Hindlimb muscle (tissue), 1 donor: Measurements from ENCODE around the gene GPATCH8. TPM values are rescaled to one million over a fixed set of nuclear protein-coding genes. Genes with fewer than 3 reads are reported as not detected.

Source experiments
- DNase-seq: peaks from one replicate; pipeline ENCODE4 v3.0.0-alpha.2; 2013
- polyA plus RNA-seq: library from polyadenylated mRNA; unstranded; fragments of 120-200 nt; gene quantifications from one replicate; pipeline ENCODE4 v1.2.1, GENCODE V29; 2013; ENCODE audit not compliant: insufficient read length

GPATCH8 gene
- polyA plus RNA-seq, 1 donor = 34.8 TPM

DNA sequence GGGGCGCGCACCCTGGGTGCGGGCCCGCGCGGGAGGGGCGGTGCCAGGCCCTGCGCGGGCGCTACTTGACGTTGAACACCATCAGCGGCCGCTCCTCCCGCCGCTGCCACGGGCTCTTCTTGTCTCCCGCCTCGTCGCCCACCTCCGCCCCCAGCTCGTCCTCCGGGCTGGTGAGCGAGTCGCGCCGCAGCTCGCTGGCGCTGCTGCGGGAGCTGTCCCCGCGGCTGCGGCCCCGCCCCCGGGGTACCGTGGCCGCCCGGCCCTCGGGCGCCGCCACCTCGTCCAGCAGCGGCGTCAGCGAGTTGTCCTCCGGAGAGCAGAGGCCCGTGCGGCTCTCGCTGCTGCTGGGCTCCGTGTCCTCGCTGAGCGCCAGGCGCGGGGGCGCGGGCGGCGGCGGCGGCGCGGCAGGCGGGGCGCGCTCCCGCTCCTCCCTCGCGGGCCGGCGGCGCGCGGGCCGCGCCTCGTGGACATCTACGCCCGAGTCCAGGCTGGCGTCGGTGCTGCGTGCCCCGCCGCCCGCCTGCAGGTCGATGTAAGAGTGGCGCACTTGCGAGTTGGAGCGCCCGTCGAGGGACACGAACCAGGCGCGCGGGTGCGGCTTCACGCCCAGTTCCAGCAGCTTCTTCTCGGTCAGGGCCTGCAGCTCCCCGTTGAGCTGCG, 149.4 kb downstream of the GPATCH8 start:
- peak; percentile 55 for DNase-seq

DNA sequence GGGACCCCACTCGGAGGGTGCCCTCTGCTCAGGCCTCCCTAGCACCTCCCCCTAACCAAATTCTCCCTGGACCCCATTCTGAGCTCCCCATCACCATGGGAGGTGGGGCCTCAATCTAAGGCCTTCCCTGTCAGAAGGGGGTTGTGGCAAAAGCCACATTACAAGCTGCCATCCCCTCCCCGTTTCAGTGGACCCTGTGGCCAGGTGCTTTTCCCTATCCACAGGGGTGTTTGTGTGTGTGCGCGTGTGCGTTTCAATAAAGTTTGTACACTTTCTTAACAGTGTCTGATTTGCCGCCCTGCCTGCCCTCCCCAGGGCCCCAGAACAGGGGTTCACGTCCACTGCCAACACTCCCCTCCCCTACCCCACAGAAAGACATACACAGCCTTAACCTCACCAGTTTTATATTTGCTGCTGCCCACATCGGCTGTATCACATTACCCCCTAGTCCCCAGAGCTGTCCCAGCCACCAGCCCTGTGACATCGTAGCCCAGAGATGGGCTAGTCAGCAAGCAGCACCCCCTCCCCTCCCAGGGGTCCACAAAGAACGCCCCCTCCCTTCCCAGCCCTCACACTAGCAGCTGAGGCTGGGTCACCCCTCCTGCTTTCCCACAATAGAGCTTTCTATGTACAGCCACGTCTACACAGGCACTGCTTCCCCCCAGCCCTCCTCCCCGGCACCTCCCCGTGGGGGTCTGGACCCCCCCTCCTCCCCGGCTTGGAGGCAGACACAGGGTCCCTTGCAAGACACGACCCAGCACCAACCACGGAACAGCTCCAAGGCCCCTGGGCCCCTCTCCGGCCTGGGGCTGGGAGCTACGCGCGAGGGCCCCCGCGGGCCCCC, 150.2 kb downstream of the GPATCH8 start:
- DNase-seq = no peak

DNA sequence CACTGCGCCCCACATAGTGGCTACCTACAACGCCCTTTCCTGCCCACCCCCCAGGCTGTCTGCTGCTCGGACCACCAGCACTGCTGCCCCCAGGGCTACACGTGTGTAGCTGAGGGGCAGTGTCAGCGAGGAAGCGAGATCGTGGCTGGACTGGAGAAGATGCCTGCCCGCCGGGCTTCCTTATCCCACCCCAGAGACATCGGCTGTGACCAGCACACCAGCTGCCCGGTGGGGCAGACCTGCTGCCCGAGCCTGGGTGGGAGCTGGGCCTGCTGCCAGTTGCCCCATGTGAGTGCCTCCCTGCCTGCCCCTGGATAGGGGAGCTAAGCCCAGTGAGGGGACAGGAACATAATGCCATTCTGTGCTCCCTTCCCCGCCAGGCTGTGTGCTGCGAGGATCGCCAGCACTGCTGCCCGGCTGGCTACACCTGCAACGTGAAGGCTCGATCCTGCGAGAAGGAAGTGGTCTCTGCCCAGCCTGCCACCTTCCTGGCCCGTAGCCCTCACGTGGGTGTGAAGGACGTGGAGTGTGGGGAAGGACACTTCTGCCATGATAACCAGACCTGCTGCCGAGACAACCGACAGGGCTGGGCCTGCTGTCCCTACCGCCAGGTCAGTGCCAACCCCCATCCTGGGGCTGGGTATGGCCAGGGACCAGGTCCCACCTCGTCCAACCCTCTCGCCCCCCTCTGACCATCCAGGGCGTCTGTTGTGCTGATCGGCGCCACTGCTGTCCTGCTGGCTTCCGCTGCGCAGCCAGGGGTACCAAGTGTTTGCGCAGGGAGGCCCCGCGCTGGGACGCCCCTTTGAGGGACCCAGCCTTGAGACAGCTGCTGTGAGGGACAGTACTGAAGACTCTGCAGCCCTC, 151.0 kb downstream of the GPATCH8 start:
- DNase-seq = no peak

DNA sequence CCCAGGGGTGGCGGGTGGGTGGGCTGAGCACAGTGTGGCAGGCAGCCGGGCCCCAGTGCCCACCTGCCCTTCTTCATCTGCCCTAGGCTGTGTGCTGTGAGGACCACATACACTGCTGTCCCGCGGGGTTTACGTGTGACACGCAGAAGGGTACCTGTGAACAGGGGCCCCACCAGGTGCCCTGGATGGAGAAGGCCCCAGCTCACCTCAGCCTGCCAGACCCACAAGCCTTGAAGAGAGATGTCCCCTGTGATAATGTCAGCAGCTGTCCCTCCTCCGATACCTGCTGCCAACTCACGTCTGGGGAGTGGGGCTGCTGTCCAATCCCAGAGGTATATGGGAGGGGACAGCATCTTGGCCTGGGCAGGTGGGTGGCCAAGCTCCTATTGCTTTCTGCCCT, 151.7 kb downstream of the GPATCH8 start:
- no peak for DNase-seq

DNA sequence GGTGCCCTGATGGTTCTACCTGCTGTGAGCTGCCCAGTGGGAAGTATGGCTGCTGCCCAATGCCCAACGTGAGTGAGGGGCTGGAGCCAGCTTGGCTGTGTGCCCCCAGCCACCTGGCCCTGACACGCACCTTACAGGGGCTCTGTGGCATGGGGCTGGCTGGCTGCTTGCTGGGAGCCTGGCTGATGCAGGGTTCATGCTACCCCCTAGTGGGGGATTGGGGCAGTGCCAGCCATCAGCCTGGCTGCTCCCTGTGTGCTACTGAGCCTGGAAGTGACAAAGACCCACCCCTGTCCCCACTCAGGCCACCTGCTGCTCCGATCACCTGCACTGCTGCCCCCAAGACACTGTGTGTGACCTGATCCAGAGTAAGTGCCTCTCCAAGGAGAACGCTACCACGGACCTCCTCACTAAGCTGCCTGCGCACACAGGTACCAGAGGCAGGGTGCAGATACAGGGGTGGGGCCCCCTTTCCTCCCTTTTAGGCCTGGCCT, 152.4 kb downstream of the GPATCH8 start:
- no peak for DNase-seq

DNA sequence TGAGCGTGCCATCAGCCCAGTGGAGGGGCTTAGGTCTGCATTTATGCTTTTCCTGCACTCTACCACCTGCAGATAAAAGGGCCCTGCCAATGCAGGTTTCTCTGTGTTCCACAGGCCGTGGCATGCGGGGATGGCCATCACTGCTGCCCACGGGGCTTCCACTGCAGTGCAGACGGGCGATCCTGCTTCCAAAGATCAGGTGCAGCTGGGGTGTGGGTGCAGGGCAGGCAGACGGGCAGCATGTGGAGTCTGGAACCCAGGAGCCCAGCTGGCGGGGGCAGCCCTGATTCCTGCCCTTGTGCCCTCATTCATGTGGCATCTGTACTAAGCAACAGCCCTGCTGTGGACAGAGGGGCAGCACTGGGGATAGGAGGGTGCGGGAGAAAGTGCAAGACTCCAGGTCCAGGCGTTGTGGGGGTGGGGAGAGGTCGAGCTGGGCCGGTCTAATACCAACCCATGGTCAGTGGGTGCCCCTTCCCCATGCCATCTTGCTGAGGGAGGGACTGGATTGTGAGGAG, 153.6 kb downstream of the GPATCH8 start:
- DNase-seq = no peak

DNA sequence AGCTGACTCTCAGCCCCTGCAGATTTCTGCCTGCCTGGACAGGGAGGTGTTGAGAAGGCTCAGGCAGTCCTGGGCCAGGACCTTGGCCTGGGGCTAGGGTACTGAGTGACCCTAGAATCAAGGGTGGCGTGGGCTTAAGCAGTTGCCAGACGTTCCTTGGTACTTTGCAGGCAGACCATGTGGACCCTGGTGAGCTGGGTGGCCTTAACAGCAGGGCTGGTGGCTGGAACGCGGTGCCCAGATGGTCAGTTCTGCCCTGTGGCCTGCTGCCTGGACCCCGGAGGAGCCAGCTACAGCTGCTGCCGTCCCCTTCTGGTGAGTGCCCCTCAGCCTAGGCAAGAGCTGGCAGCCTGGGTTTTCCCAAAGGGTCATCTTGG, 154.2 kb downstream of the GPATCH8 start:
- DNase-seq = no peak

DNA sequence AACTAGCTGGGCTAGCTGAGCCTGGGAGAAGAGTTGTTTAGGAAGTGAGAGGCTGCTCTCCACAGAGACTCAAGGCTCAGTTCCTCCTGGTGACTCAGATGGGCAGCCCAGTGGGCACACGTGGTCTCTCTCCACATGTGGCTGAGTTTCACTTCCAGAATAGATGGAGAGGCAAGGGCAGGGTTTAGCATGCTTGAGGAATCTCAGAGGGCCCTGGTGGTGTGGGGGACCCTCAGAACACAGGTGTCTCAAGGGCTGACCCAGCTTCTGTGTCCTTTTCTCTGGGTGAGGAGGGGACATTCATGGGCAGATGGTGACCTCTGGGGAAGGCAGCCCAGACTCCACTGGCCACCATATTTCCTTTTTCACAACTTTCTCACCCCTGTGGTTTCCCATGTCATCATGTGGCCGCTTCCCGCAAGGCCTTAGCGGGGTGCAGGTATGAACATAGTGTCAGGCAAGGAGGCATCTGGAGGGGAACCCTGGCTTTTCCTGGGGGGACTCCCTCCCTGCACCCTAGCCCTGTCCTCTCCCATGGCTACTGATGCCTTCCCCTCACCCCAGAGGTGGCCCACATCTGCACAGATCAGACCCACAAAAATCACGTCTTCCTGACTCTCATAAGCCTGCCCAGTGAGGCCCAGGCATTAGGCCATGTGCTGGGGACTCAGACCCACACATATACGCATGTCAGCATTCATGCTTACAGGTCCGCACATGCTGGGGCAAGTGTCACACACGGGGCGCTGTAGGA, 154.8 kb downstream of the GPATCH8 start:
- no peak for DNase-seq

Other genes starting within 250 kb of the GPATCH8 start
- gene SLC4A1, start 235.3 kb downstream of the GPATCH8 start, polyA plus RNA-seq = 9.0 TPM
- 1.1 TPM for gene RUNDC3A, start 194.8 kb downstream of the GPATCH8 start, polyA plus RNA-seq
- 54.8 TPM for gene SLC25A39, start 178.6 kb downstream of the GPATCH8 start, polyA plus RNA-seq
- 277 TPM for gene GRN, start 158.1 kb downstream of the GPATCH8 start, polyA plus RNA-seq
- gene FAM171A2, start 139.6 kb downstream of the GPATCH8 start, polyA plus RNA-seq = 166 TPM
- gene ITGA2B, start 113.8 kb downstream of the GPATCH8 start, polyA plus RNA-seq = 3.8 TPM
- gene FZD2, start 54.1 kb upstream of the GPATCH8 start, polyA plus RNA-seq = 13.9 TPM
- gene MEIOC, start 153.1 kb upstream of the GPATCH8 start, polyA plus RNA-seq = 0.81 TPM
- 31.4 TPM for gene CCDC43, start 186.4 kb upstream of the GPATCH8 start, polyA plus RNA-seq
- gene DBF4B, start 205.3 kb upstream of the GPATCH8 start, polyA plus RNA-seq = 8.0 TPM